Heart left ventricle (tissue), 13 donors: Measurements from ENCODE around the gene PAQR6.

Source experiments
- CTCF ChIP-seq, 12 donors: fragments of 200-600 bp; sonication (generic) in 4 of 12; IDR thresholded peaks; one replicate each; pipeline versions ENCODE4 v1.5.0 to v1.8.0; 2018 to 2022; ENCODE audit warnings: antibody characterized with exemption in 12 of 12, mild to moderate bottlenecking in 5 of 12
- POLR2A ChIP-seq, 2 donors: fragments of 450-650 bp; IDR thresholded peaks; one replicate each; pipeline ENCODE4 v1.6.1; 2017; ENCODE audit warnings: antibody characterized with exemption in 2 of 2, mild to moderate bottlenecking in 2 of 2, moderate library complexity in 2 of 2
- donor health status: ischemic (EF 13 %, LVEDD 7.1; RV severe dilation, severe dysfunction).
- donor health status: DM: no; HTN: yes; CAD: no.
- donor health status: DM: no; HTN: no; CAD: no.
- donor health status: ischemic (EF 25% LVEDD 6.9; RV normal size, moderate dysfunction).
- donor health status: ischemic (EF 25% LVEDD 5.7; RV mildly dilated, moderate dysfunction).
- donor health status: ischemic (EF 35%, LVEDD 5.7; RV mildly dilated, moderate dysfunction).
- donor health status: nonischemic (EF 11% LVEDD 7.7; RV severe dilation, severe dysfunction).
- donor health status: DM: yes; HTN: yes; CAD: no.
- donor health status: PGD.
- donor health status: ischemic (EF 29% LVEDD 5.4; RV normal size, mild dysfunction).
- donor health status: nonischemic (EF 23%, LVEDD 6.1; RV moderate dilation, normal function).

GRCh38 chr1:156270314-156270713 is 22.5 kb upstream of the PAQR6 start:
- TF ChIP-seq POLR2A (IDR thresholded peaks at IDR 0.05): no peak
- no peak for TF ChIP-seq CTCF (IDR thresholded peaks at IDR 0.05)
